Ramos (cell line): ENCODE results near the gene ATXN10.
"Not testable (repeated sequence)": the region's sequence is repeated elsewhere in the genome, so short reads cannot be mapped to it uniquely, and the experiment has no call there.

Experiments used
- in situ Hi-C: fragments of 300-500 bp; cut with MboI; formaldehyde crosslinking; loops from one replicate; pipeline ENCODE4 v1.14.3; 2022; ENCODE audit warnings: low sequenced_read_pairs; ENCODE audit not compliant: unreplicated experiment

Gene ATXN10

DNA sequence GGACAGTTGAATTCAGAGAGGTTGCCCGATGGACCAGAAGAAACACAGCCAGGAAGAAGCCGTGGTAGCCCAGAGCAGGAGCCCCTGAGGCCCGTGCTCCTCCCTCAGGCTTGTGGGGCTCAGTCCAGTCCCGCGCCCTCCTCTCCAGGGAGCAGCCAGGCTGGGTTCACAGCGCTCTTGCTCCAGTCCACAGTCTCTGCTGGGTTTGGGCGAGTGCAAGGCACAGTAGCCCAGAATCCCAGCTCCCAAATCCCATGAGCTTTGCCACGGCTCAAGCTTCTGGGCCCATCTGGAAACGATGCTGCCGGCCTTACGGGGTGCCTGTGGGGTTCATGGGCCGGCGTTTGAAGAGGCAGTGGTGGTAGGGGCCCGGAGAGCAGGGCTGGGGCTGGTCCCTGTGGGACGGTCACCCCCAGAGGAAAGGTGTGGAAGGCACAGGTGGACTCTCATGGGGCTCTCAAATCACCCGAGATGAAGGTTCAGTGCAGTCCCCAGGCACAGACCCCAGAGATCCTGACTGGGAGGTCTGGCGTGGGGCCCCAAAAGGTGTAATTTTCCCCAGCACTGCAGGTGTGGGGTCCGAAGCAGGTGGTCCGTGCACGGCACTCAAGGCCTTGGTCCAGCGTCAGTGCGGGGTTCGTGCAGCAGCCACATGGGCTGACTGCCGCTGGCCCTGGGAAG, 30.6 kb upstream of the ATXN10 start:
- in situ Hi-C loops: loop anchor here (5.0 to 10.0 kb wide), 2 partner anchors 204 to 341 kb away; no protein-coding TSS in a partner anchor

DNA sequence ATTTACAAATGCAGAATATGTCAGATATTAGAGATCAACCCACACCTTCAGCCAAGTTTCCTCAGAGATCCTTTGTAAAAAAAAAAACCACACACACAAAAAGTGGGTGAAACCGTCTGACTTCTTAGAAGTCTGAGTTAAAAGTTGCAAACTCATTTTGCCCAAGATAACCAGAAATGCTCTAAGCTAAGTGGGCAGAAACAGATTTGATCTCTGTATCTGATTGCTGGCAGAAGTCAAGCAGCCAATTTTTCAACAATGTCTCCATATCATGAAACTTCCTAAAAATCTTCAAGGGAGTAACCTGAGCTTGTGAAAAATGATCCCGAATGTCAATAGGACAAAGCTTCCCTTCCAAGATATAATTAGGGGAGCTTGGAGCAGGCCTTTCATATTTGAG, 28.6 kb upstream of the ATXN10 start:
- in situ Hi-C loops: loop anchor here (5.0 to 10.0 kb wide), 2 partner anchors 202 to 339 kb away; no protein-coding TSS in a partner anchor

DNA sequence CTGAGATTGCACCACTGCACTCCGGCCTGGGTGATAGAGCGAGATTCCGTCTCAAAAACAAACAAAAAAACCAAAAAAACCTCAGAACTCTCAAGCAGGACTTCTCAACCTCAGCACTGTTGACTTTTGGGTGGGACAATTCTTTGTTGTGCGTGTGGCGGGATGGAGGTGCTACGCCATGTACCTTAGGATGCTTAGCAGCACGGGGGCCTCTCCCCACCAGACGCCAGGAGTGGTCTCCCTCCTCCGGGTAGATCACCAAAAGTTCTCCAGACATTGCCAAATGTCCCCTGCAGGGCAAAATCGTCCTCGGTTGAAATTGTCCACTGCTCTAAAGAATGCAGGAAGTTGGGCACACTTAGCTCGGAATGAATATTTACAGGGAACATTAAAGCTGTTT, 26.9 kb upstream of the ATXN10 start:
- in situ Hi-C loops: loop anchor here (5.0 to 10.0 kb wide), 2 partner anchors 200 to 338 kb away; no protein-coding TSS in a partner anchor

DNA sequence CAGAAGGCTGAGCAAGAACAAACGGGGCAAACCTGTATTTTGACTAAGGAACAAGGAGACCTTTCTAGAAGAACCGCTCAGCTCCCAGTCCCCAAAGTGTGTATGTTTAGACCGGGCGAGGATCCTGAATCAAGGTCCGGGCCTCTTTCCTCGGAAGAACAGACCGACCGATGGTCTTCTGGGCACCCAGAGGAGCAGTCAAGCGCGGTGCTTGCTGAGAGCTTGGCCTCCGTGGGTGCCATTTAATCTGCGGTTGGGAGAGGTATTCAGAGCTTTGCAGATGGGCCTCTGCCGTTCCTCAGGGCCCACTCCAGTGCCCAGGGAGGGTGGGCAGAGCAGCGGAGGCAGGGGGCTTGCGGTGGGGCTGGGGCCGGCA, 26.5 kb upstream of the ATXN10 start:
- in situ Hi-C loops: loop anchor here (10.0 kb wide), 1 partner anchor 200 kb away; no protein-coding TSS in a partner anchor

DNA sequence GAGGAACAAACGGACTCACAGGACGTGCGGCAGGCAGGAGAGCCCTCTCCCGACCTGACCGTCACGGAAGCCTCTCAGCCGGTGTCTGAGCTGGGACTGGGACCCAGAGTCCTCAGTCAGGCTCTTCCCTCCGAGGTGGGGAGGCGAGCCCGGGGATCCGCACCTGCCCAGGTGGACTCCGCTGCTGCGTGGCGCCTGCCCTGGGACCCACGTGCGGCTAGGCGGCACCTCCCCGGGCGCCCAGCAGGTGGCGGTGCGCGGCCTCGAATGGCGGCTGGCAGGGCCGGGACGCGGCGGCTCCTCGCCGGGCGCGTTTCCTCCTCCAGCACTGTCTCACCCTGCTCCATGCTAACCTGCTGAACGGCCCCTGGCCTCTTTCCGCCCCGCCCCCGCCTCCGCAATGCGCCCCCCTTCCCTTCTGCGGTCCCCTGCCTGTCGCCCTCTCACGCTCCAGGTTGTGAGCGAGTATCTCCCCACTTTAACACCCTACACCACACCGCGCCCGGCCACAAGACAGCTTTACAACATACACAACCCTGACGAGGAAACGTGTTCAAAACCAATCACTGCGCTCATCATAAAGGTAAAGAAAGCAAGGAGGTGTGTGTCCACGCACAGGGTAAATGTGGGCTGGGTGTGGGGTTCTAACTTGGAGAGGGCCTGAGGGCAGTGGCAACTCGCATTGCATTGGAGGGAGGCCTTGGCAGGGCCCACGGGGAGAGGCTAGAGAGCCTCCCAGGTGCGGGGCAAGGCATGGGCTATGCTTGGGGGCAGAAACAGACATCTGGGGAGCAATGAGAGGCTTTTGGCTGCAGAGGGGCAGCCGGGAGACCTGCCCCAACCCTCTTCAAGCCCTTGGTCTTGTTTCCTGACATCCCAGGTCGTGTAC, 25.9 kb upstream of the ATXN10 start:
- in situ Hi-C loops: loop anchor here (10.0 kb wide), 1 partner anchor 199 kb away; no protein-coding TSS in a partner anchor

DNA sequence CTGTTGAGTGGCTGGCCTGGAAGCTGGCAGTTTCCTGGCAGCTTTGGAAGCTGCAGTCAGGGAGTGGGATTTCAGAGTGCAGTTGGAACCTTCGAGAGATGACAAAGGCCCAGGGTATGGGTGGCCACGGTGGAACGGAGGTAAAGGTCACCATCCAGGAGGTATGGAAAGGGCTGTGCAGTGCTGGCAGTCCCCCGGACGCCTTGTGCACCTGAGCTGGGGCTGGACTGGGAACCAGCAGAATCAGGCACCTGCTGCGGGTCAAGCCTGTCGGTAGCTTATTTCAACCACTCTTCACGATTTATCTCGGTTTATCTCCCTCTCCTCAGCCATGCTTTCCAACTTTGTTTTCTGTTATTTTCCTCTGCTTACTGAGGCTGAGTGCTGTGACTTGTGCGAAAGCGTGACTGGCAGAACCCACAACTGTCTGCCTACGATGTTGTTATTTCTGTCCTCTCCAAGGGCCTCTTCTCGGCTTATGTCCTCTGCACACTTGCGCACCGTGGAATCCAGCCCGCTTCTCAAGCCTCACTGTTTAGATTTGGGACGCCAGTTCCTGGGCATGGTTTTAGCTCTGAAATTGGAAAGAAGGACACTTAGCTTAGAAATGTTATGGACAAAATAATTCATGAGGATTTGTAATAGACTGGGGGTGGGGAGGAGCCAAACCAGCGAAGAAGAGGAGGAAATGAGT, 24.0 kb upstream of the ATXN10 start:
- in situ Hi-C loops: loop anchor here (10.0 kb wide), 1 partner anchor 197 kb away; no protein-coding TSS in a partner anchor

DNA sequence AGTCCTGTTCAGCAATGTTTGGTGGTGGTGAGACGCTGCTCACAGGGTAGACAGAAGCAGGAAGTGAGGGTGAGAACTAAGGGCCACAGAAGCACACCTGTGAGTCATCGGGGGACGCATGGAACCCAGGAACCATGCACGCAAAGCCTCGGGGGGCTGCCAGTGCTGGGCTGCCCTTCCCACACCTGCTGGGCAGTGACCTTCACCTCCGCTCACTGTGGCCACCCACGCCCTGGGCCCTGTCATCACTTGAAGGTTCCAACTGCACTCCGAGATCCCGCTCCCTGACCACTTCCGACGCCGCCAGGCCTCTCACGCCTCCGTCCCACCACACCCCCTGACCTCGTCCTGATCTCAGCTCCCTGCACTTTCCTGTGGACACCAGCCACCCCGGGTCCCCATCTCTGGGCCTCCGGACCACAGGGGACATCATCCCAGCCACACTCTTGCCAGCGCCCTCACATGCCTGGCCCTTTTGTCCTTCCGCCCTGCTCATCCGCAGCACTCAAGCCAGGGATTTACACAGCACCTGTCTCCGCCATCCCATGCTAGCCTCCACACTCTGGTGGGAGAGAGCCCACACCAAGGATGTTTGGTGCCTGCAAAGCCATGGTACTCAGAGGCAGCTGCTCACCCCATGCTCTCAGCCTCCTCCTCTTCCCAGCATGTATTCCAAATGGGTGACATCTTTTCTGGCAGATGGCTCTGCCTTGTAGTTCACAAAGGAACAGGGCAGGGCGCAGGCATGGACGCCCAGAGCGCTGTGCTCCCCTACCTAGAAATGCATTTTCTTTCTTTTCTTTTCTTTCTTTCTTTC, 23.1 kb upstream of the ATXN10 start:
- in situ Hi-C loops: loop anchor here (10.0 kb wide), 1 partner anchor 196 kb away; no protein-coding TSS in a partner anchor

DNA sequence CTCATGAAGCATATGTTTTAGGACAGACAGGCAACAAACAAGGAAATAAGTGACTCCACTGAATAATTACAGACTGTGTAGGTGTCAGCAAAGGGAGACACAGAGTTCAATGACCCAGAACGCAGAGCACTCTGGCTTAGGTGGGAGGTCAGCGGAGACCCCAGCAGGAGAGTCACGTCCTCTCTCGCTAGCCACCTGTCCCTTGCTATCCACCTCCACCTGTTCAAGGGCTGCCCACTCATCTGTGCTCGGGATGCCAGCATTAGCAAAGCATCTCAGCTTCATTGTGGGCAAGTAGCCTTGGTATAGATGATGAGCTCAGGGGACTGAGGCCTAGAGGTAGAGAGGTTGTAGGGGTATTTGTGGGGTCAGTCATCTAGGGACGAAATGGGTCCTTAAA, 21.8 kb upstream of the ATXN10 start:
- in situ Hi-C loops: loop anchor here (10.0 kb wide), 1 partner anchor 195 kb away; no protein-coding TSS in a partner anchor

DNA sequence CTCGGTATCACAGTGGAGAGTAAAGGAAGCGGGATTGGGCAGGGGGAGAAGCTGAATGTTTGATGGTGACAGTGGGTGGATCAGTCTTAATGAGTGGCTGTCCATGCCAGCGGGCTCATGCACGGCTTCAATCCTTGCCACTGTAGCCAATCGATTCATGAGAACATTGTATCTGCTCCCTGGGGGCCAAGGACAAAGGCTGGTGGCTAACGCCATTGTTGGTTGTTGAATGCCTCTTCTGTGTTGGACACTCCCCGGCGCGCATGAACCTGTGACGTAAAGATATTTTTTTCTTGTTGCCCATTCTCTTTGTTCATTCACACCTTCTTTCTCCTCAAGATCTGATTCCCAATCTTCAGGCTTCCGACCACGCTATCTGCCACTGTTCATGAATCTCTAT, 20.9 kb upstream of the ATXN10 start:
- in situ Hi-C loops: no loop called here

DNA sequence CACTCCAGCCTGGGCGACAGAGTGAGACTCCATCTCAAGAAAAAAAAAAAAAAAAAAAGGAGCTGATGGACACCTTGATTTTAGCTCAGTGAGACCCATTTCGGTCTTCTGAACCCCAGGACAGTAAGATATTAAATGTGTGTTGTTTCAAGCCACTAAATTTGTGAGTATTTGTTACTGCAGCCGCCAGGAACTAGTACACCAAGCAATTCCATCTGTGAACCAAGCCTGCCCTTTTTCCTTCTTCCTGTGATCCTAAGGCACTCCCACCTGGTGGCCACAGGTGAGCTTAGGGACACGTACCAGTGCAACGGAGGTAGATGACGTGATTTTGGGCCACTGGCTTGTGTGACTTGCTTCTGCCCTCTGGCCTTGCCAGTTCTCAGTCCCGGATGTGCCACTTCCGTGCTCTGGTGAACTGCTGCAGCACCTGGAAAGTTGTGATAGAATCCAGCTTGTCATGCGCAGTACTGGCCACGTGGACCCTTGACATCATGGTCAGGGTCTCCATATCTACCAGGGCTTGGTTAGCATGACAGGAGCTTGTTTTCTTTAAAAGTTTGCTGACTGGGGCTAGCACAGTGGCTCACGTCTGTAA, 19.6 kb upstream of the ATXN10 start:
- in situ Hi-C loops: no loop called here

DNA sequence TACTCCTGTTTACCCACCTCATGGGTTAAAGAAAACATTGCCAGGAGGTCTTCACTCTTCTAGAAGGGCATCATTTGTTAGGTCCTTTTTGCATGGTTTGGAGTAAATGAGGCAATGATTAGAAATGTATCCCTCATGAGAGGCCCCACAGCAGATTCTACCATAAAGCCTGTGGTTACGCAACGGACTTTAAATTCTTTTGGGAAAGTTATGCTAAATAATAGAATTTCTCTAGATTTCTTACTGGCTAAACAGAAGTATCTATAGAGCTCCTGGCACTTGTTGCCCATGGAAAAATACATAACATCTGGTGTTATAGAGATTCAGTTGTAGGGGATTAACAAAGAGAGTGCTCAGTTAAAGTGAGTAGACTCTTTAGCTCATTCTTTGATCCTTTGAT, 15.1 kb upstream of the ATXN10 start:
- in situ Hi-C loops: no loop called here

DNA sequence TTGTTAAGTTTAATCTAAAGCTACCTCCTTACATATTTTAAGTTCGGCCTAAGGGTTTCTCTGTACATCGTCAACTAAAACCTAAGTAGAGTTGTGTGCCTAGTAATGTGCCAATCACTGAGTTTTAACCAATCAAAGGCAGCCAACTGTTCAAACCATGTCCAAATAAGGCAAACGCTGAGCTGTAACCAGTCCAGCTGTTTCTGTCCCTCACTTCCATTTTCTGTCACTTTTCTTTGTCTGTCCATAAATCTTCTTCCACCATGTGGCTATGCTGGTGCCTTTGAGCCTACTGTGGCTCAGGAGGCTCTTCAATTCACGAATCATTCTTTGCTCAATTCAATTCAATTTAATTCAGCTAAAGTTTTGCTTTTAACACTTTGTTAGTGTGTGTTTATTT, 13.9 kb upstream of the ATXN10 start:
- in situ Hi-C loops: no loop called here

DNA sequence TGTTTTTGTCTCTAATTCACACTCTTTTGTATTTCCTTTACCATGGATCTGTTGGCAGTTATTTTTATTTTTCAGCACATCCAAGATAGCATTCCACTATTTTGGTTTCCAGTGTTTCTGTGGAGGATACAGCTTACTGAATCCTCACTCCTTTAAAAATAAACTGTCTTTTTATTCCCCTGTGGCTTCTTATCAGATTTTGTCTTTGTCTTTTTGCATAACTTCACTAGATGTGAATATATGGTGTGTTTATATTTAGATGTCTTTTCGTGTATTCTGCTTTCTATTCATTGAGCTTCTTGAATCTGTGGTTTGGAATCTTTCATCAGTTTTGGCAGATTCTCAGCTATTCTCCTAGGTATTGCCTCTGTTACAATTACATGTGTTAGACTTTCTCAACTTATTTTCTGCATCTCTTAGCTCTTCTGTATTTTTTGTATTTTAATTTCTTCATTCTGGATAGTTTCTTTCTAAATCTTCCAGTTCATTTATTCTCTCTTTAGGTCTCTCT, 7.4 kb upstream of the ATXN10 start:
- in situ Hi-C loops: no loop called here

DNA sequence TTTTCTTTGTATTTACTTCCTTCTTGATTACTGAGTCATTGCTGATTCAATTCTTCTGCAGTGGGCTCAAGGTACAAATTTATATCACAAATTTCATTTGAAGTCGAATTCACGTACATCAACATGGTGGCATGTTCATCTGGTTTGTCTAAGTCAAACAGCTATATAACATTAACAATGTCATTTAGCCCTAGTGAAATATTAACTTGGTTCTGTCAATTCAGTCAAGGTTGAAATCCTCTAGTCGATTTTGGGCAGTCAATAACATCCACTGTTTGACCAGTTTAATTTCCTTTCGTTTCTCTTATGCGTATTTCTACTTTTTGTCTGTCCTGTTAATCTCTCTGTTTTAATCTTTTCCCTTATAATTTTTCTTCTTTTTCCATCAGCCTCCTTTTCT, 4.1 kb upstream of the ATXN10 start:
- in situ Hi-C loops: no loop called here

DNA sequence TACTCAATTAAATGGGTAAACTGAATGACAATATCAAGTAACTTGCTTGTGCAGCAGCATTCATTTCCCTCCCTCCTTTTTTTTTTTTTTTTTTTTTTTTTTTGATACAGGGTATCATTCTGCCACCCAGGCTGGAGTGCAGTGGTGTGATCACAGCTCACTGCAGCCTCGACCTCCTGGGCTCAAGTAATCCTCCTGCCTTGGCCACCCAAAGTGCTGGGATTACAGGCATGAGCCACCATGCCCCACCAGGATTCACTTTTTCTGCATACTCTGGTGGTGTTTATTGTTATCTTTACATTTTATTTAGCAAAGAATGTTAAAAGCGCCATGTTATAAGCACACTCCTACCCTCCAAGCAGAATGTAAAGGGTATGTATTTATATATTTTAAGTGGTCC, 1.3 kb upstream of the ATXN10 start:
- in situ Hi-C loops: not testable (repeated sequence)

DNA sequence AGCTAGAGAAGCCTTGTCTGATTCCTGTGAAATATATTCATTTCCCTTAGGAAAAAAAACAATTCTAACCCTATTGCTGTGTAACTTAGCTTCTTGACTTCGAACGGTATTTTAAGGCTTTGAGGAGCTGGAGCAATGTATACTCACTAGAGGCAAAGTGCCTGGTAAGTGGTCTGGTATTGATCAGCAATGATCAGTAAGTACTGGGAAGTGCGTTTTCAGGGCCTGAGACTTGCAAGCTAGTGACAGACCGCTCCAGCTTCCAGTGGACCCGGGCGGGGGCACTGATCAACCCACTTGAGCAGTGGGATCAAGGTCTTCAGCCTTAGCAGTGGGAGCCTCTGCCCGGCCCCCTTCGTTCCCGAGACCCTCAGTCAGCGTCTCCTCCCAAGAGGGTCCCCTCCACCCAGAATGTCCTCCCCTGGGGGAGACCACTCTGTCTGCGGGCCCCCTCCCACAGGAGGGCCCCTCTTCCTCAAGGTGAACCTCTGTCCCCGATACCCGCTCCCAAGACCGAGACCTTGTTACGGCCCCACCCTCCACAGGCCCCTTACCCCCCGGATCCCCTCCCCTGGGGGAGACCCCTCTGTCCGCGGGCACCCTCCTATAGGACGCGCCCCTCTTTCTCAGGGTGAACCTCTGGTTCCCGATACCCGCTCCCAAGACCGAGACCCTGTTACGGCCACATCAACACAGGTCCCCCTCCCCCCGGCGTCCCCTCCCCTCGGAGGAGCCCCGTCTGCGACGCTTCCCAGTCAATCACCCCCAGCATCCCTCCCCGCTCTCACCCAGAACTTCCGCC, 452 bp upstream of the ATXN10 start:
- in situ Hi-C loops: no loop called here

DNA sequence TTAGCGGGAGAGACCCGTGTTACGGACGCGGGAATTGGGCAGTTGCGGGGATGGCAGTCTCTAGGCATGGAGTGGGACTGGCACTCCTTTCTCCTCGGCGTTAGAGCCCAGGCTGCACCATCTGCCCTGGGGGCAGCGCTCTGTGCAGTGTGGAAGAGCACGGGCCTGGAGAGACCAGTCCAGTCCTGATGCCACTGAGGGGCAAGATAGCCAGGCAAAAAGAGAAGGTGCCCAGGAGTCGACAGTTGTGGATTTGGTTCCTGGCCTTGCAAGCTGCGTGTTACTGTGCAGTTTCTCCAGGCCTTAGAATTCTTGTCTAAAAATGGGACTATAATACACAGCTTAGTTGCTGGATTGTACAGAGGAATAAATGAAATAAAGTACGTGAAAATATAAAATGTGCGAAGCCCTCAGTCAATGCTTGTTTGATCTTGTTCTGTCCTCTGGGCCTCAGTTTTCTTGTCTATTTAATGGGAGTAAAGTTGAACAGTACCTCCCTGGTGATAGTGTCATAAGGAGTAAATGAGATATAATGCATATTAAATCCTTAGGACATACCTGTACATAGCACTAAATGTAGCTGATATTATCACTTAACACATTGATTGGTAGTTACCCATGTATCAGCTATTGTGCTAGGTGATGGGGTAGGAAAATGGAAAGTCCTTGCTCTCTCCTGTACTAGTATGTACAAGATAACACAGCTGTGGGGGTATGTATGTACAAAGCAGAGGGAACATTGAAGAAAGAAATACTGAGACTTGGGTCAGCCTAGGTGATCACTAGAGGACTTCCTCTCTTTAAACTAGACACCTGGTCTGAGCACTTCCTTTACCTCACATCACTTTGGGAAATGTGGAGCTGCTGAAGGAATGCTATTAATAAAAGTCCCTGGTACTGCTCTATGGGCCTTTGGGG, 1.2 kb downstream of the ATXN10 start:
- in situ Hi-C loops: no loop called here
